Omental fat pad (tissue), 4 donors: ENCODE data around the gene TARBP1. TPM values are rescaled to one million over a fixed set of nuclear protein-coding genes. Genes with fewer than 3 reads are reported as not detected.

Experiments used
- ATAC-seq: fragments of 150-250 bp; one replicate; pipeline ENCODE4 v1.9.1; 2016; ENCODE audit warnings: mild to moderate bottlenecking, moderate library complexity; ENCODE audit not compliant: low FRiP score
- DNase-seq: peaks from one replicate; pipeline ENCODE4 v3.0.0-alpha.2; 2019; ENCODE audit warnings: low spot score
- CTCF ChIP-seq, 3 donors: fragments of 450-650 bp; IDR thresholded peaks; one replicate each; pipeline ENCODE4 v1.5.1; 2016 to 2017; ENCODE audit warnings: antibody characterized with exemption in 3 of 3, mild to moderate bottlenecking in 3 of 3, moderate library complexity in 2 of 3
- total RNA-seq, 4 donors: library from RNA; depleted of rRNA; stranded (reverse); fragments of >200 nt; gene quantifications; one replicate each; pipeline ENCODE4 v1.1.0, GENCODE V29; 2016

Gene TARBP1
- total RNA-seq, 4 donors from 2014 or later = 12.1 to 26.0 (median 13.6) TPM

GRCh38 chr1:234498448-234499118, 19.6 kb upstream of the TARBP1 start:
- DNase-seq (no peak), ATAC-seq (peak; percentile 5)
- TF ChIP-seq CTCF (IDR thresholded peaks at IDR 0.05) = no peak

- ATAC-seq (no peak), DNase-seq (no peak)
- no peak for TF ChIP-seq CTCF (IDR thresholded peaks at IDR 0.05)
Observed at GRCh38 chr1:234497589-234497988, 18.6 kb upstream of the TARBP1 start.

- TF ChIP-seq CTCF (IDR thresholded peaks at IDR 0.05) = no peak
- no peak for DNase-seq
- ATAC-seq = no peak
Observed at GRCh38 chr1:234495231-234495990, 16.4 kb upstream of the TARBP1 start.

- DNase-seq = no peak
- no peak for ATAC-seq
- TF ChIP-seq CTCF (IDR thresholded peaks at IDR 0.05) = no peak
Observed at GRCh38 chr1:234494049-234494448, 15.1 kb upstream of the TARBP1 start.

- ATAC-seq (no peak), DNase-seq (no peak)
- no peak for TF ChIP-seq CTCF (IDR thresholded peaks at IDR 0.05)
Observed at GRCh38 chr1:234490793-234491479, 12.0 kb upstream of the TARBP1 start.

GRCh38 chr1:234489698-234490077, 10.7 kb upstream of the TARBP1 start:
- no peak for TF ChIP-seq CTCF (IDR thresholded peaks at IDR 0.05)
- ATAC-seq = no peak
- DNase-seq = no peak
